Aorta (tissue), 5 donors: Measurements from ENCODE around the gene ESPNL. TPM values are rescaled to one million over a fixed set of nuclear protein-coding genes. Genes with fewer than 3 reads are reported as not detected.

Experiments
- ATAC-seq: fragments of 200-7000 bp; cut with Tn5 transposase; one replicate; pipeline ENCODE4 v1.9.1; 2022; ENCODE audit warnings: moderate library complexity; ENCODE audit not compliant: low FRiP score
- DNase-seq, 2 donors: peaks; one replicate each; pipeline ENCODE4 v3.0.0-alpha.2; 2020
- H3K27ac ChIP-seq, 2 donors: one replicate each; pipeline ENCODE4 v1.5.1; 2013; ENCODE audit warnings: low read length in 2 of 2, mild to moderate bottlenecking in 2 of 2, moderate library complexity in 2 of 2, control low read depth in 1 of 2, inconsistent platforms in 1 of 2, low read depth in 1 of 2
- H3K27me3 ChIP-seq, 2 donors: one replicate each; pipeline ENCODE4 v1.6.1; 2013; ENCODE audit warnings: control low read depth in 1 of 2, low read length in 1 of 2, mild to moderate bottlenecking in 1 of 2, moderate library complexity in 1 of 2; ENCODE audit not compliant: insufficient read depth in 2 of 2, control insufficient read depth in 1 of 2
- H3K36me3 ChIP-seq, 2 donors: one replicate each; pipeline ENCODE4 v1.6.1; 2013; ENCODE audit warnings: control low read depth in 1 of 2, low read length in 1 of 2, mild to moderate bottlenecking in 1 of 2; ENCODE audit not compliant: insufficient read depth in 2 of 2, control insufficient read depth in 1 of 2
- H3K4me1 ChIP-seq, 2 donors: one replicate each; pipeline ENCODE4 v1.6.1; 2013; ENCODE audit warnings: low read length in 2 of 2, control low read depth in 1 of 2, mild to moderate bottlenecking in 1 of 2, moderate library complexity in 1 of 2; ENCODE audit not compliant: insufficient read depth in 2 of 2, control insufficient read depth in 1 of 2
- H3K4me3 ChIP-seq, 2 donors: one replicate each; pipeline ENCODE4 v1.5.1; 2013; ENCODE audit warnings: low read length in 2 of 2, control low read depth in 1 of 2, mild to moderate bottlenecking in 1 of 2
- H3K9me3 ChIP-seq: one replicate; pipeline ENCODE4 v1.6.1; 2013; ENCODE audit warnings: mild to moderate bottlenecking, low read length; ENCODE audit not compliant: control insufficient read depth
- WGBS, 2 donors: extraction: QIAGEN DNeasy Blood & Tissue Kit; methylation state at CpG; one replicate each; pipeline ENCODE4 v1.1.7; 2013; 5-methylcytosine and 5-hydroxymethylcytosine counted together
- intact Hi-C, 2 donors: fragments of 100-400 bp; cut with DNase I; formaldehyde crosslinking; loops; one replicate each; pipeline versions ENCODE4 v1.14.2 to v1.15.0; 2022
- polyA plus RNA-seq, 2 donors: library from polyadenylated mRNA; stranded (reverse); fragments of 200-250 nt; gene quantifications; one replicate each; pipeline ENCODE4 v1.2.3, GENCODE V29; 2013
- total RNA-seq, 2 donors: library from RNA; stranded (reverse); fragmentation: NEBNext Ultra II Directional; extraction: Animal tissue kit (Norgen Biotek cat#: 25700); gene quantifications; one replicate each; pipeline ENCODE4 v1.2.1, GENCODE V29; 2021
- donor health status: healthy with polysubstance abuse.
- donor health status: Bipolar disorder and iron deficiency.
- donor health status: DM: no; HTN: no; CAD: no.
- donor health status: DM: no; HTN: no; CAD: no.
- donor health status: DM: yes; HTN: yes; CAD: no.

ESPNL gene
- total and polyA plus RNA-seq, 4 donors, result 0.20 TPM; not detected in 3

- intact Hi-C loops, result loop anchor here in 1 of 2 donors (10.0 kb wide), 1 partner anchor 290 kb away; the partner anchor contains the start of gene RAMP1
- no peak for ATAC-seq
- no peaks in the 10 kb centered on the region for H3K27me3 ChIP-seq
- no peaks in the 10 kb centered on the region for H3K36me3 ChIP-seq
- no peaks in the 10 kb centered on the region for H3K9me3 ChIP-seq
- no peak for DNase-seq
- WGBS, 2 donors, result 82 to 88% methylated on average over 12 of the region's 12 CpGs
- H3K27ac ChIP-seq, result no peak overlapping the region
- H3K4me3 ChIP-seq, result no peak overlapping the region
- H3K4me1 ChIP-seq, result no peaks in the 10 kb centered on the region
Observed at GRCh38 chr2:238145046-238145445, 44.9 kb downstream of the ESPNL start.

DNA sequence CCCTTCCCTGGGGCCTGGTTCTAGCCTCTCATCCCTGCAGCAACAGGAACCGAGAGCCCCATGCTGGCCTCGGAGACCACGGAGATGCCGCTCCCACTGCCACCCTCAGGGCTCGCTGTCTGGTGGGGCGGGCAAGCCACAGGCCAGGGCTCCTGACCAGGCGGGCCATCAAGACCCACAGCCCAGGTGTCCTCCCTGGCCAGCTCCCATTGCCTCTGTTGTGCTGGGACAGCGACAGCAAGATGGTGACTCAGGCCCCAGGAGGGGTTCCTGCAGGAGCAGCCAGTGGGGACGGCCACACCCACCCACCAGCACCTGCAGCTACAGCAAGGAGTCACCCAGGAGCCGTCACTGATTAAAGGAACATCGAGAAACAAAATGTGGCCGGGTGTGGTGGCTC is 45.7 kb downstream of the ESPNL start:
- Histone ChIP-seq H3K4me3 (no peak overlapping the region), H3K27me3 (no peaks in the 10 kb centered on the region), H3K4me1 (no peaks in the 10 kb centered on the region), H3K9me3 (no peaks in the 10 kb centered on the region), H3K27ac (no peak overlapping the region), H3K36me3 (no peaks in the 10 kb centered on the region)
- DNase-seq, result no peak
- ATAC-seq, result no peak
- intact Hi-C loops, result loop anchor here in 1 of 2 donors (10.0 kb wide), 1 partner anchor 291 kb away; the partner anchor contains the start of gene RAMP1
- 82 to 84% methylated on average over 12 of the region's 12 CpGs for whole genome bisulfite sequencing, 2 donors

- no peaks in the 10 kb centered on the region for H3K27me3 ChIP-seq
Observed at GRCh38 chr2:238146884-238147544, 46.9 kb downstream of the ESPNL start.

GRCh38 chr2:238148981-238149380 is 48.8 kb downstream of the ESPNL start:
- intact Hi-C loops, result loop anchor here in 1 of 2 donors (10.0 kb wide), 1 partner anchor 294 kb away; the partner anchor contains the start of gene RAMP1
- ATAC-seq, result no peak
- no peak overlapping the region for H3K27ac ChIP-seq
- WGBS, 2 donors, result 92 to 95% methylated on average over 14 to 15 of the region's 15 CpGs
- H3K36me3 ChIP-seq, result no peaks in the 10 kb centered on the region
- no peak overlapping the region for H3K4me3 ChIP-seq
- no peaks in the 10 kb centered on the region for H3K9me3 ChIP-seq
- DNase-seq, result no peak
- H3K27me3 ChIP-seq, result no peaks in the 10 kb centered on the region
- no peaks in the 10 kb centered on the region for H3K4me1 ChIP-seq

More at GRCh38 chr2:238146884-238147544, 46.9 kb downstream of the ESPNL start:
- no peak for DNase-seq
- ATAC-seq, result no peak
- Histone ChIP-seq H3K4me1 (no peaks in the 10 kb centered on the region), H3K4me3 (no peak overlapping the region), H3K36me3 (no peaks in the 10 kb centered on the region), H3K9me3 (no peaks in the 10 kb centered on the region), H3K27ac (no peak overlapping the region)
- 86 to 88% methylated on average over 13 of the region's 13 CpGs for WGBS, 2 donors
- intact Hi-C loops, result loop anchor here in 1 of 2 donors (10.0 kb wide), 1 partner anchor 292 kb away; the partner anchor contains the start of gene RAMP1

DNA sequence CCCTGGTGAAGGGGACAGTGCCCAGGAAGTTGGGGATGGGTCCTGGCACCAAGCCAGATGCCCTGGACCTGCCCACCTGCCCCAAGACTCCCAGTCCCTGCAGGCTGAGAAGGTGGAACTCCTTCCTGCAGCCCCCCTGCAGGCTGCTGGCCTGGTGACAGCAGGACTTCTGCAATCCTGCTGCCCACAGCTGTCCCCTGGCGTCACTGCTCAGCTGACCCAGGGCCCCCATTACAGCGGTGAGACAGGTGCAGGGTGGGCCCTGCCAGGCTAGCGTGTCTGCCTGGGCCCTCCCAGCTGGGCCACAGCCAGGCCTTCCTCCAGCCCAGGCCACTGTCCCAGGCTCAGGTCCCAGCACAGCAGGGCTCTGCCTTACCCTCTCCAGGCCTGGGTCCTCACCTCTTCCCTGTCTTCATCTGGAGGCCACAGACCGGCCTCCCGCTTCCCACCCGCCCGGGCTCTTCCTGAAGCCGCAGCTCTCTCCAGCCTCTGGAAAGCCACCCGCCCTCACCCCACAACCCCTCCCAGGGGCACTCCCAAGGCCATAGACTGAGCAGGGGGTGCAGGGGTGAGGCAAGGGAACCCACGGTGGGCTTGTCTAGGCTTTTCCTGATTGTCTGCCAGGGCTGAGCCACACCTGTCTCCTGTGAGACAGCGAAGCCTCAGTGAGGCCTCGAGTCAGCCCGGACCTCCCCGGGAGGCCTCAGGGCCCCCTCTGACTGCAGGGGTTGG is 49.9 kb downstream of the ESPNL start:
- Histone ChIP-seq H3K4me3 (no peak overlapping the region), H3K27me3 (no peaks in the 10 kb centered on the region), H3K9me3 (no peaks in the 10 kb centered on the region), H3K27ac (no peak overlapping the region), H3K4me1 (no peaks in the 10 kb centered on the region), H3K36me3 (no peaks in the 10 kb centered on the region)
- ATAC-seq (no peak), DNase-seq (no peak)
- intact Hi-C loops, result loop anchor here in 1 of 2 donors (10.0 kb wide), 1 partner anchor 295 kb away; the partner anchor contains the start of gene RAMP1
- WGBS, 2 donors, result 82 to 84% methylated on average over 14 of the region's 14 CpGs

DNA sequence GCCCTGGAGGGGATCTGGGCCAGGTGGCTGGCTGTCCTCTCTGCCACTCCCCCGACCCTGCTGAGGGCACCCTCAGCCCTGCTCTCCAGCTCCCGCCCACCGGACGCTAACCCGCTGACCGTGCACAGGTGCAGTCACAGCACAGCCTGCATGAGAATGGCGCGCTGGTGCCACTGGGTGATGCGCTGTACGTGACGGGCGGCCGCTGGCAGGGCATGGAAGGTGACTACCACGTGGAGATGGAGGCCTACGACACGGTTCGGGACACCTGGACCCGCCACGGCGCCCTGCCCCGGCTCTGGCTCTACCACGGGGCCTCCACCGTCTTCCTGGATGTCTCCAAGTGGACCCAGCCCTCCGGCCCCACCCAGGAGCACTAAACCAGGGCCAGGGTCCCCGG is 50.5 kb downstream of the ESPNL start:
- no peaks in the 10 kb centered on the region for H3K4me1 ChIP-seq

GRCh38 chr2:238151205-238151604 is 51.1 kb downstream of the ESPNL start:
- intact Hi-C loops, result no loop called here
- ATAC-seq (no peak), DNase-seq (no peak)
- no peaks in the 10 kb centered on the region for H3K9me3 ChIP-seq
- no peak overlapping the region for H3K27ac ChIP-seq
- H3K4me1 ChIP-seq, result no peaks in the 10 kb centered on the region
- H3K27me3 ChIP-seq, result no peaks in the 10 kb centered on the region
- no peaks in the 10 kb centered on the region for H3K36me3 ChIP-seq
- H3K4me3 ChIP-seq, result no peak overlapping the region
- 86 to 89% methylated on average over 13 of the region's 13 CpGs for WGBS, 2 donors

More for the DNA sequence above, 50.5 kb downstream of the ESPNL start:
- no peak for ATAC-seq
- Histone ChIP-seq H3K36me3 (no peaks in the 10 kb centered on the region), H3K27ac (no peak overlapping the region), H3K4me3 (no peak overlapping the region), H3K27me3 (no peaks in the 10 kb centered on the region), H3K9me3 (no peaks in the 10 kb centered on the region)
- WGBS, 2 donors, result 92 to 97% methylated on average over 15 to 25 of the region's 25 CpGs
- no peak for DNase-seq
- intact Hi-C loops, result no loop called here

DNA sequence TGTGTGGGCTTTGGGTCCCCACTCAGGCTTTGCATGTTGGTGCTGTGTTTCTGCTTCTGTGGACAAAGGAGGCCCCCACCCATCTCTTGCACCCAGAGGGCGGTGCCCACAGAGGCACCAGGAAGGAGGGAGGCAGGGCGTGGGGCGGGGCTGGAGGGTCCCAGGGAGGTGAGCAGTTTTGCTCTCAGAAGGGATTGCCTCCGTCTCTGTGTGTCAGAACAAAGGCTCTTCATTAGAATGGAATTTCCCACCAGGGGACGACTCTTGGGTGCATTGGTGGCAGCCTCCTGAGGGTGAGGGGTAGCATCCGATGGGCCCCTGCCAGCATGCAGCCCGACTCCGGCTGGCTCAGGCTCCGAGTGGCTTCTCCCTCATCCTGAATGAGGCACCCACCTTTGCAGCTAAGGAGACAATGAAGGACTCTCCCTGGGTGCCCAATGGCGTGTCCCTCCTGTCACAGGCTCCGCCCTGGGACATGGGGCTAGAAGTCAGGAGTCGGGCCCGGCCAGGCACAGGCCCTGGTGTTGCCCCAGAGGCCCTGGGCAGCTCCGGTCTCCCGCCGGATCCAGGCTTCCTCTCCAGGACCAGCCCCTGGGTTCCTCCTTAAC is 51.6 kb downstream of the ESPNL start:
- H3K4me3 ChIP-seq, result no peak overlapping the region
- no peaks in the 10 kb centered on the region for H3K9me3 ChIP-seq
- H3K27me3 ChIP-seq, result no peaks in the 10 kb centered on the region
- H3K36me3 ChIP-seq, result no peaks in the 10 kb centered on the region
- intact Hi-C loops, result no loop called here
- H3K4me1 ChIP-seq, result no peaks in the 10 kb centered on the region
- DNase-seq (no peak), ATAC-seq (no peak)
- whole genome bisulfite sequencing, 2 donors, result 82 to 87% methylated on average over 12 to 16 of the region's 16 CpGs
- H3K27ac ChIP-seq, result no peak overlapping the region
